CD14-positive monocyte (primary cell): ENCODE data around the gene DGAT2L6. TPM values are rescaled to one million over a fixed set of nuclear protein-coding genes. Genes with fewer than 3 reads are reported as not detected.

Source experiments
- DNase-seq, 3 donors: peaks; one replicate each; pipeline ENCODE4 v3.0.0-alpha.2; 2011 to 2022
- H2AFZ ChIP-seq: 2 replicates; pipeline ENCODE4 v1.6.0; 2012; ENCODE audit warnings: mild to moderate bottlenecking, low read depth, low read length, inconsistent platforms; ENCODE audit not compliant: insufficient read depth, poor library complexity, severe bottlenecking
- H3K27ac ChIP-seq, 2 donors: 1 replicate in 1 of 2; 2 replicates in 1 of 2; pipeline ENCODE4 v1.5.1; 2012 to 2013; ENCODE audit warnings: low read length in 2 of 2, control low read depth in 1 of 2, inconsistent platforms in 1 of 2, low read depth in 1 of 2, mild to moderate bottlenecking in 1 of 2
- H3K27me3 ChIP-seq, 2 donors: one replicate each; pipeline versions ENCODE4 v1.6.0 to v1.6.1; 2011 to 2013; ENCODE audit warnings: low read length in 2 of 2; ENCODE audit not compliant: control insufficient read depth in 2 of 2, insufficient read depth in 2 of 2
- H3K36me3 ChIP-seq, 2 donors: replicated peaks in 1 of 2; 1 replicate in 1 of 2; 2 replicates in 1 of 2; pipeline versions ENCODE4 v1.5.1 to v1.6.1; 2012 to 2013; ENCODE audit warnings: low read length in 2 of 2, control low read depth in 1 of 2, inconsistent platforms in 1 of 2, mild to moderate bottlenecking in 1 of 2; ENCODE audit not compliant: insufficient read depth in 2 of 2, control insufficient read depth in 1 of 2
- H3K4me1 ChIP-seq, 2 donors: 1 replicate in 1 of 2; 2 replicates in 1 of 2; pipeline versions ENCODE4 v1.5.1 to v1.6.1; 2012 to 2013; ENCODE audit warnings: low read length in 2 of 2, control low read depth in 1 of 2, inconsistent platforms in 1 of 2, mild to moderate bottlenecking in 1 of 2, moderate library complexity in 1 of 2; ENCODE audit not compliant: insufficient read depth in 2 of 2, control insufficient read depth in 1 of 2
- H3K4me2 ChIP-seq: replicated peaks from 2 replicates; pipeline ENCODE3; 2012; ENCODE audit warnings: low read length, moderate library complexity, mild to moderate bottlenecking; ENCODE audit not compliant: poor library complexity, severe bottlenecking; ENCODE audit errors: extremely low read depth
- H3K4me3 ChIP-seq, 3 experiments: fragments of 200-600 bp in 1 of 3; sonication (generic) in 1 of 3; replicated peaks in 1 of 3; 1 replicate in 2 of 3; 2 replicates in 1 of 3; pipeline ENCODE4 v1.5.1; 2011 to 2013; ENCODE audit warnings: low read length in 3 of 3, mild to moderate bottlenecking in 3 of 3, control low read depth in 2 of 3, low read depth in 2 of 3, inconsistent platforms in 1 of 3, moderate library complexity in 1 of 3
- H3K79me2 ChIP-seq: 2 replicates; pipeline ENCODE4 v1.6.0; 2012; ENCODE audit warnings: mild to moderate bottlenecking, control low read depth, inconsistent platforms, low read length, moderate library complexity; ENCODE audit not compliant: insufficient read depth
- H3K9ac ChIP-seq: 2 replicates; pipeline ENCODE4 v1.6.0; 2017; ENCODE audit warnings: low read length, mild to moderate bottlenecking; ENCODE audit not compliant: insufficient read depth, poor library complexity, severe bottlenecking
- H3K9me3 ChIP-seq, 2 donors: replicated peaks in 1 of 2; 1 replicate in 1 of 2; 2 replicates in 1 of 2; pipeline versions ENCODE4 v1.5.1 to v1.6.1; 2012 to 2013; ENCODE audit warnings: low read length in 2 of 2, control low read depth in 1 of 2; ENCODE audit not compliant: control insufficient read depth in 1 of 2, insufficient read depth in 1 of 2
- H4K20me1 ChIP-seq: 2 replicates; pipeline ENCODE4 v1.6.0; 2012; ENCODE audit warnings: mild to moderate bottlenecking, low read length, control low read depth, moderate library complexity; ENCODE audit not compliant: insufficient read depth
- H3K27ac Mint-ChIP-seq, 7 donors: one replicate each; pipeline ENCODE4 v1.8.0; 2020; ENCODE audit warnings: mild to moderate bottlenecking in 7 of 7, mixed read lengths in 7 of 7, moderate library complexity in 6 of 7, inconsistent platforms in 2 of 7
- H3K27me3 Mint-ChIP-seq, 3 donors: one replicate each; pipeline ENCODE4 v1.8.0; 2021 to 2022; ENCODE audit warnings: low read depth in 3 of 3, mild to moderate bottlenecking in 3 of 3, mixed read lengths in 3 of 3, moderate library complexity in 3 of 3, inconsistent platforms in 1 of 3
- H3K36me3 Mint-ChIP-seq, 2 donors: one replicate each; pipeline ENCODE4 v1.8.0; 2020; ENCODE audit warnings: mixed read lengths in 2 of 2, inconsistent platforms in 1 of 2, mild to moderate bottlenecking in 1 of 2
- H3K4me1 Mint-ChIP-seq: one replicate; pipeline ENCODE4 v1.8.0; 2020; ENCODE audit warnings: mild to moderate bottlenecking, mixed read lengths
- H3K4me3 Mint-ChIP-seq, 2 donors: one replicate each; pipeline ENCODE4 v1.8.0; 2020; ENCODE audit warnings: mild to moderate bottlenecking in 2 of 2, mixed read lengths in 2 of 2, moderate library complexity in 1 of 2
- H3K9me3 Mint-ChIP-seq, 7 donors: one replicate each; pipeline ENCODE4 v1.8.0; 2020 to 2022; ENCODE audit warnings: mixed read lengths in 7 of 7, mild to moderate bottlenecking in 6 of 7, moderate library complexity in 6 of 7, inconsistent platforms in 2 of 7
- CTCF ChIP-seq: fragments of 200-600 bp; IDR thresholded peaks from one replicate; pipeline ENCODE4 v1.8.0; 2022; ENCODE audit warnings: antibody characterized with exemption, mild to moderate bottlenecking
- WGBS: methylation state at CpG from one replicate; pipeline ENCODE4 v1.1.5; 2013; ENCODE audit warnings: missing lambda C conversion rate; ENCODE audit not compliant: insufficient coverage; 5-methylcytosine and 5-hydroxymethylcytosine counted together
- intact Hi-C, 2 donors: fragments of 100-400 bp; cut with micrococcal nuclease; formaldehyde crosslinking; loops; one replicate each; pipeline versions ENCODE4 v1.15.0 to v1.15.1; 2023
- polyA plus RNA-seq, 3 donors: library from polyadenylated mRNA; depleted of rRNA in 1 of 3; unstranded in 2 of 3; stranded (reverse) in 1 of 3; fragments of 300-500 nt in 2 of 3; fragments of >200 nt in 1 of 3; fragmentation: Illumina TruSeq in 2 of 3; gene quantifications; 1 replicate in 2 of 3; 2 replicates in 1 of 3; pipeline ENCODE4 v1.2.3, GENCODE V29; 2012 to 2021

The DGAT2L6 gene
- polyA plus RNA-seq, 3 donors, result not detected

GRCh38 chrX:70219938-70220764 is 42.9 kb downstream of the DGAT2L6 start:
- Histone ChIP-seq H3K4me2 (no peak overlapping the region), H3K36me3 (no peaks in the 10 kb centered on the region), H3K9ac (no peak overlapping the region), H4K20me1 (no peaks in the 10 kb centered on the region), H2AFZ (no peak overlapping the region), H3K27ac (no peak overlapping the region), H3K4me3 (no peak overlapping the region), H3K9me3 (peaks cover 0 to 6% of the 10 kb centered on the region in 2 donors), H3K4me1 (no peaks in the 10 kb centered on the region), H3K79me2 (no peaks in the 10 kb centered on the region), H3K27me3 (no peaks in the 10 kb centered on the region)
- Mint-ChIP-seq H3K4me3 (no peak overlapping the region), H3K27me3 (peaks cover 0 to 9% (median 2%) of the 10 kb centered on the region in 3 donors), H3K9me3 (peaks cover 0 to 17% (median 8%) of the 10 kb centered on the region in 7 donors), H3K4me1 (no peaks in the 10 kb centered on the region), H3K27ac (no peak overlapping the region), H3K36me3 (no peaks in the 10 kb centered on the region)
- DNase-seq, result no peak
- intact Hi-C loops, result no loop called here
- TF ChIP-seq CTCF, result no peak
- no CpG with 5 or more reads among the region's 5 CpGs for WGBS

GRCh38 chrX:70226048-70226447 is 48.8 kb downstream of the DGAT2L6 start:
- Histone ChIP-seq H3K4me3 (no peak overlapping the region), H4K20me1 (no peaks in the 10 kb centered on the region), H3K4me1 (no peaks in the 10 kb centered on the region), H3K27ac (no peak overlapping the region), H3K4me2 (no peak overlapping the region), H3K9me3 (no peaks in the 10 kb centered on the region), H3K79me2 (no peaks in the 10 kb centered on the region), H3K27me3 (no peaks in the 10 kb centered on the region), H3K9ac (no peak overlapping the region), H2AFZ (no peak overlapping the region), H3K36me3 (no peaks in the 10 kb centered on the region)
- Mint-ChIP-seq H3K4me1 (no peaks in the 10 kb centered on the region), H3K4me3 (no peak overlapping the region), H3K36me3 (no peaks in the 10 kb centered on the region), H3K27me3 (peaks cover 0 to 4% (median 0%) of the 10 kb centered on the region in 3 donors), H3K9me3 (peaks cover 0 to 1% (median 0%) of the 10 kb centered on the region in 7 donors), H3K27ac (no peak overlapping the region)
- DNase-seq, result no peak
- TF ChIP-seq CTCF, result no peak
- intact Hi-C loops, result no loop called here
